HEK293T (cell line): ENCODE data around the gene EPM2AIP1.

Source experiments
- CTCF ChIA-PET: fragments of 350-600 bp; formaldehyde crosslinking; extraction: SDS; loops from one replicate; lab custom pipeline; 2021; ENCODE audit warnings: antibody characterized with exemption, inconsistent platforms; lab: Yijun Ruan, JAX
- POLR2A ChIA-PET: fragments of 350-600 bp; formaldehyde crosslinking; extraction: SDS; loops from one replicate; lab custom pipeline; 2020; ENCODE audit warnings: antibody characterized with exemption, inconsistent platforms; lab: Yijun Ruan, JAX
- DNase-seq: peaks from one replicate; pipeline ENCODE4 v3.0.0; 2012; ENCODE audit warnings: mixed read lengths; ENCODE audit errors: extremely low spot score
- ARNT ChIP-seq: fragments of 450-650 bp; IDR thresholded peaks from 2 replicates; pipeline ENCODE4 v1.6.1; 2017; ENCODE audit warnings: mild to moderate bottlenecking
- BHLHE40 ChIP-seq: fragments of 450-650 bp; IDR thresholded peaks from 2 replicates; pipeline ENCODE4 v1.6.1; 2016; ENCODE audit warnings: mild to moderate bottlenecking, moderate library complexity, borderline replicate concordance
- CTBP1 ChIP-seq: fragments of 450-650 bp; IDR thresholded peaks from 2 replicates; pipeline ENCODE4 v1.6.1; 2016; ENCODE audit warnings: borderline replicate concordance
- ELF4 ChIP-seq: fragments of 450-650 bp; IDR thresholded peaks from 2 replicates; pipeline ENCODE4 v1.6.1; 2017; ENCODE audit warnings: antibody characterized with exemption
- FOXA1 ChIP-seq: fragments of 450-650 bp; IDR thresholded peaks from 2 replicates; pipeline ENCODE4 v1.6.1; 2016; ENCODE audit warnings: mild to moderate bottlenecking
- FOXK2 ChIP-seq: fragments of 450-650 bp; IDR thresholded peaks from 2 replicates; pipeline ENCODE4 v1.6.1; 2016; ENCODE audit warnings: mild to moderate bottlenecking
- FOXM1 ChIP-seq: fragments of 450-650 bp; IDR thresholded peaks from 2 replicates; pipeline ENCODE4 v1.6.1; 2017; ENCODE audit warnings: mild to moderate bottlenecking, borderline replicate concordance
- HDGF ChIP-seq: fragments of 450-650 bp; IDR thresholded peaks from 2 replicates; pipeline ENCODE4 v1.6.1; 2017; ENCODE audit warnings: antibody characterized with exemption, borderline replicate concordance
- L3MBTL2 ChIP-seq: fragments of 450-650 bp; conservative IDR thresholded peaks from 2 replicates; pipeline ENCODE4 v1.6.1; 2016; ENCODE audit warnings: mild to moderate bottlenecking
- LEF1 ChIP-seq: fragments of 450-650 bp; IDR thresholded peaks from 2 replicates; pipeline ENCODE4 v1.6.1; 2017; ENCODE audit warnings: mild to moderate bottlenecking, borderline replicate concordance
- NFRKB ChIP-seq: fragments of 450-650 bp; IDR thresholded peaks from 2 replicates; pipeline ENCODE4 v1.6.1; 2016; ENCODE audit warnings: mild to moderate bottlenecking, moderate library complexity
- PKNOX1 ChIP-seq: fragments of 450-650 bp; IDR thresholded peaks from 2 replicates; pipeline ENCODE4 v1.6.1; 2016
- SP1 ChIP-seq: fragments of 450-650 bp; IDR thresholded peaks from 2 replicates; pipeline ENCODE4 v1.6.1; 2017
- SUZ12 ChIP-seq: fragments of 450-650 bp; IDR thresholded peaks from 2 replicates; pipeline ENCODE4 v1.6.1; 2016; ENCODE audit warnings: mild to moderate bottlenecking
- TARDBP ChIP-seq: fragments of 450-650 bp; IDR thresholded peaks from 2 replicates; pipeline ENCODE4 v1.6.1; 2016
- ZNF384 ChIP-seq: fragments of 450-650 bp; IDR thresholded peaks from 2 replicates; pipeline ENCODE4 v1.6.1; 2016

EPM2AIP1 gene

GRCh38 chr3:36944641-36945270 lies 48.2 kb downstream of the EPM2AIP1 start, which contains the start of gene TRANK1:
TSS of gene TRANK1 (minus strand) at chr3:36945054. CDS start at chr3:36944809, 245 bp downstream.
- CTCF ChIA-PET, result no interaction called here
- DNase-seq, result no peak
- POLR2A ChIA-PET, result no interaction called here
- TF ChIP-seq FOXM1 (no peak), ELF4 (no peak), NFRKB (no peak), LEF1 (no peak), ARNT (no peak), ZNF384 (no peak), FOXK2 (no peak), TARDBP (no peak), SP1 (no peak), L3MBTL2 (no peak), FOXA1 (no peak), SUZ12 (no peak), BHLHE40 (no peak), PKNOX1 (no peak), CTBP1 (no peak), HDGF (no peak)

- ChIA-PET CTCF (no interaction called here), POLR2A (no interaction called here)
- no peak for TF ChIP-seq ELF4
- TF ChIP-seq ARNT, result no peak
- no peak for TF ChIP-seq FOXK2
- no peak for TF ChIP-seq CTBP1
- TF ChIP-seq L3MBTL2, result no peak
- no peak for TF ChIP-seq FOXM1
- no peak for DNase-seq
Measured at GRCh38 chr3:36944012-36944640, 48.8 kb downstream of the EPM2AIP1 start.

- ChIA-PET POLR2A (no interaction called here), CTCF (no interaction called here)
- TF ChIP-seq ELF4, result no peak
- no peak for DNase-seq
Measured at GRCh38 chr3:36943601-36944000, 49.3 kb downstream of the EPM2AIP1 start.

GRCh38 chr3:36942638-36943248 lies 50.2 kb downstream of the EPM2AIP1 start:
- POLR2A ChIA-PET, result no interaction called here
- CTCF ChIA-PET, result no interaction called here
- TF ChIP-seq SUZ12, result no peak
- TF ChIP-seq FOXA1, result no peak
- no peak for TF ChIP-seq TARDBP
- TF ChIP-seq FOXK2, result no peak
- no peak for TF ChIP-seq CTBP1
- no peak for TF ChIP-seq ARNT

GRCh38 chr3:36941658-36942057 lies 51.3 kb downstream of the EPM2AIP1 start:
- no peak for DNase-seq
- TF ChIP-seq FOXA1 (no peak), L3MBTL2 (no peak), CTBP1 (no peak), FOXK2 (no peak), PKNOX1 (no peak), NFRKB (no peak), SUZ12 (no peak), ARNT (no peak), HDGF (no peak), BHLHE40 (no peak), ZNF384 (no peak)
- POLR2A ChIA-PET, result no interaction called here
- CTCF ChIA-PET, result no interaction called here

More at GRCh38 chr3:36942638-36943248, 50.2 kb downstream of the EPM2AIP1 start:
- no peak for DNase-seq

- TF ChIP-seq ZNF384 (no peak), TARDBP (no peak), HDGF (no peak), FOXM1 (no peak), SP1 (no peak), ELF4 (no peak), PKNOX1 (no peak), FOXK2 (no peak), ARNT (no peak), CTBP1 (no peak), FOXA1 (no peak), L3MBTL2 (no peak), SUZ12 (no peak), NFRKB (no peak), LEF1 (no peak), BHLHE40 (no peak)
- no peak for DNase-seq
- POLR2A ChIA-PET, result no interaction called here
- CTCF ChIA-PET, result no interaction called here
Measured at GRCh38 chr3:36941162-36941561, 51.8 kb downstream of the EPM2AIP1 start.
